ENCODE measurements around the gene PROSER2.
"Not testable (repeated sequence)": the region's sequence is repeated elsewhere in the genome, so short reads cannot be mapped to it uniquely, and the experiment has no call there.

Gene PROSER2

DNA sequence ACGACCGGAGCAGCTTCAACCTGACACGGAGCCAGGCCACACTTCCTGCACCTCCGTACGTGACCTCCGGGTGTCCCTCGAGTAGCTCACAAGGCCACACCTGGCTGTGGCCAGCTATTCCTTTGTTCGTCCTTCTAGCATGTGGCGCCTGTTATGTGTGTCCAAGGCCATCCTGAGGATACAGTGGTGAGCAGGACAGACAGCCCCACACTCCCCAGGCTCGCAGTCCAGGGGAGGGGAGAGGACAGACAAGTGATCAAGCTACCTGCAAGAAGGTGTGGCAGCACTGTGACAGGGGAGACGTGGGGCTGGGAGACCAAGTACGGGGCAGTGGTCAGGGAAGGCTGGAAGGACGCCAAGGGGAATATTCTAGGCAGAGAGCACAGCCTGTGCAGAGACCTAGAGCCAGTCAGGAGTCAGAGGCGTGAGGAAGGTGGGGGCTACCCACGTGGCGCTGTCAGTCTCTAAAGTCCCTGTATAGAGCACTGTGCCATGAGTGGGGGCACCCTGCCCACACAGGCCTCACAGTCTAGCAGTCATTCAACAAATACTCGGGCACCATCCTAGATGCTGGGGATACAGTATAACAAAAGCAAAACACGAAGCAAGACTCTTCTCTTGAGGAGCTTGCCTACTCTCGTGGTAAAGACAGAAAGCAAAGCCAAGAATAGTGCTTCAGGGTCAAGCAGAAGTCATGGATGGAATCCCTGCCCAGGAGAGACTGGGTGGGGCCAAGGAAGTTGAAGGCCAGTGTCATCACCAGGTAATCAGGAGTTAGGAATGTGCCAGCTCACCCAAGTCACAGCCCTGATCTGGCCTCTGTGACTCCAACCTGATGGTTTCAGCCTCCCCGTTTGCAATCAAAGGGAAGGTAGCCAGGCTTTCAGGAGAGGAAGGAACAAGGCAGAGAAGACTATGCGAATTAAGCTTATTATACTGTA is 58.6 kb downstream of the PROSER2 start:
- in situ Hi-C loops (cut with HindIII; ENCODE audit: low sequenced_read_pairs) = no loop called here

DNA sequence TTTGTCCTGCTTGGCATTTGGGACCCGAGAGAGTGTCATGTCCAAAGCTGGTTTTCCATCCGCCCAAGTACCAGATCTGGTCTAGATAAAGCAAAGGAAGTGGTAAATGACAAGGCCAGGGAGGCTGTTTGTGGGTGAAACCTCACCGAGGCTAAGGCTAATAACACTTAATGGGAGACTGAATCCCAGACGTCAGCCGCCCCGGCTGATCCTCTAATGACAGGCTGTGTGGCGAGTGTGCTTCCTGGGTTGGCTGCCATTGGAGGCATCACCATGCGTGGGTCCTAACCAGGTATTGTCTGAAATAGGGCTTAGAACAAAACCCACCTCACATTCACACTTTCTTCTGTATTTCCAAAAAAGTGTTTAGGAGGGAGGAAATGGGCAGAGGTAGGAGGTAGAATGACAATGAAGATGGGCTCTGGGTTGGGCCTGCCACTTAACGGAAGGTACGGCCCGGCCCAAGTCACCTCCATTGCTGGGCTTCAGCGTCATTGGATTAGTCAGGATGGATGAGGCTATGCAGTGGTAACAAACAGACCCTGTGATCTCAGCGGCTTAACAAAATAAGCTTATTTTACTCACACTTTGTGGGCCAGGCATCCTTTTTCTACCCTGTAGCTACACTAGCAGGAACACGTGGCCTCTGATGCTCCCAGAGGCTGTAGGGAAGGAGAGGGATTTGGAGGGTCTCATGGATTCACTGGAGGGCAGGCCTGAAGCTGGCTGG is 59.7 kb downstream of the PROSER2 start:
- in situ Hi-C loops (cut with HindIII; ENCODE audit: low sequenced_read_pairs) = no loop called here

DNA sequence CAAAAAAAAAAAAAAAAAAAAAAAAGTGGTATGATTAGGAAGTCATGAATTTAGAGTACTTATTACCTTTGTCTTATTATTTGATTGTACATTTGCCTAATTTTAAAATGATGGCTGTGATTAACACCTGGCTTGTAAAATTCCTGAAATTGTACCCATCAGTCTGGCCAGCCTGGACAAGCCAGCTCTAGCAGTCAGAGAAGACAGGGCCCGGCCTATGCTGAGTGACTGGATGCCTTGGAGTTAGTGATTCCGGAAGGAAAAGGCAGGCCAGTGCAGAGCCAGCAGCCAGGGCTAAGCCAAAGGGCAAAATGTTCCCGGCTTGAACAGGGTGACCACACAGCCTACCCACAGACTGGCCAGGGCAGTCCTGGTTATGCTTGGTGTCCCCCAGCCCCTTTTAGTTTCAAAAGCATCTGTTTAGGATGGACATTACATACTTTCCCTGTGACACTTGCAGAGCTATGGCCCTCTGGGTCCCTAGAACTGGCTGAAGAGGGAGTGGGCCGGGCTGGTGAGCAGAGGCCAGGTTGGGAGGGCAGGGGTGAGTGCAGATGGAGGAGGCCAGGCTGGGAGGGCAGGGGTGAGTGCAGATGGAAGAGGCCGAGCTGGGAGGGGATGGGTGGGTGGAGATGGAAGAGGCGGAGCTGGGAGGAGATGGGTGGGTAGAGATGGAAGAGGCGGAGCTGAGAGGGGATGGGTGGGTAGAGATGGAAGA is 61.7 kb downstream of the PROSER2 start:
- in situ Hi-C loops (cut with HindIII; ENCODE audit: low sequenced_read_pairs) = no loop called here

DNA sequence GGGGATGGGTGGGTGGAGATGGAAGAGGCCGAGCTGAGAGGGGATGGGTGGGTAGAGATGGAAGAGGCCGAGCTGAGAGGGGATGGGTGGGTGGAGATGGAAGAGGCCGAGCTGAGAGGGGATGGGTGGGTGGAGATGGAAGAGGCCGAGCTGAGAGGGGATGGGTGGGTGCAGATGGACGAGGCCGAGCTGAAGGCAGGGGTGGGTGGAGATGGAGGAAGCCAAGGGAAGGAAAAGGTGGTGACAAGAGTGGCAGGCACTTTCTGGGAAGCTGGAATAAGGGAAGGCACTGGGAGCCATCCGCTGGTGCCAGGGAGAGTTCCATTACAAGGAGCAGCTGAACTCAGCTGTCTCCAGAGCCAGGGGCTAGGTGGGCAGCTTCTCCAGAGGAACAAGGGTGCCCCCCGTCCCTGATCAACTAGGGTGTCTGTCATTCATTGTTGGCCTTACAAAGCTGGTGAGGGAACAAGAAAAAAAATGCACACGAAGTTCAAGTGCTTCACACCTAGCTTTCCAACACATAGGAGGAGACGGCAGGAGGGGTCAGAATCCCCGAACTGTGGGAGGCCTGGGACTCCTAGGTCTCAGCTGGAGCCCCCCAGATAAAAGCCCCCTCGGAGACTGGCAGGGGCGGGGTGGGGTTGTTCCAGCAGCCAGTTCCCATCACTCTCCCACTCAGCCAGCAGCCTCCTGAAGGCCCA is 62.4 kb downstream of the PROSER2 start:
- in situ Hi-C loops (cut with HindIII; ENCODE audit: low sequenced_read_pairs) = no loop called here

DNA sequence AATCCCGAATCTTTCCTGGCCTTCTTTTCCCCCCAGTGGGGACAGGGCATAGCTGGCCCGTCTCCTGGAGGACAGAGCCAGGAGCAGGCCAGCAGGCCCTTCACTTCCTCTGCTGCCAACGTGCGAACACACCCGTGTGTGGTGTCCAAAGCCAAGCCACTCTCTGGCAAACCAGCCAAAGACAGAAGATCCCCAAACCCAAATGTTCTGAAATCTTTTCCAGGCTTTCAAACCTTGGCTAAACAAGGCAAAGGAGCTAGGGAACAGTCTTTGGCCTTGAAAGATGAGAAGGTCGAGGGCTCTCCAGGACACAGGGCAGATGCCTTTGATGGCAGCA is 63.0 kb downstream of the PROSER2 start:
- in situ Hi-C loops (cut with HindIII; ENCODE audit: low sequenced_read_pairs) = no loop called here

DNA sequence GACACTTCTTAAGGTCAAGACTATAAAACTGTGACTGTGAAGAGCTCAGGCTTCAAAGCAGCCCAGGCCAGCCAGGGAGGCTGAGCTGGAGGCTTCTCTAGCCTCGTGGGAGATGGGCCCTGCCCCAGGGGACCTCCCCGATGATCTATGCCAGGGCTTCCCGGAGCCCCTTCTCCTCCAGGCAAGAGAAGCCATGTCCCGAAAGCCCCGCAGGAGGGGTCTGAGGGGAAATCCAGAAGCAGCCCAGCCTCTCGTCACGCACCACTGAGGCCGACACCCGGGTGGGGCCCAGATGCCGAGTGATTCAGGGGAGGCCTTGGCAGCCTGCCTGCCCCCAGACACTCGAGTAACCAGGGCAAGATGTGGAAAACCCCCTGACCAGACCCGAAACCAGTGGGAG is 63.7 kb downstream of the PROSER2 start:
- in situ Hi-C loops (cut with HindIII; ENCODE audit: low sequenced_read_pairs) = no loop called here

DNA sequence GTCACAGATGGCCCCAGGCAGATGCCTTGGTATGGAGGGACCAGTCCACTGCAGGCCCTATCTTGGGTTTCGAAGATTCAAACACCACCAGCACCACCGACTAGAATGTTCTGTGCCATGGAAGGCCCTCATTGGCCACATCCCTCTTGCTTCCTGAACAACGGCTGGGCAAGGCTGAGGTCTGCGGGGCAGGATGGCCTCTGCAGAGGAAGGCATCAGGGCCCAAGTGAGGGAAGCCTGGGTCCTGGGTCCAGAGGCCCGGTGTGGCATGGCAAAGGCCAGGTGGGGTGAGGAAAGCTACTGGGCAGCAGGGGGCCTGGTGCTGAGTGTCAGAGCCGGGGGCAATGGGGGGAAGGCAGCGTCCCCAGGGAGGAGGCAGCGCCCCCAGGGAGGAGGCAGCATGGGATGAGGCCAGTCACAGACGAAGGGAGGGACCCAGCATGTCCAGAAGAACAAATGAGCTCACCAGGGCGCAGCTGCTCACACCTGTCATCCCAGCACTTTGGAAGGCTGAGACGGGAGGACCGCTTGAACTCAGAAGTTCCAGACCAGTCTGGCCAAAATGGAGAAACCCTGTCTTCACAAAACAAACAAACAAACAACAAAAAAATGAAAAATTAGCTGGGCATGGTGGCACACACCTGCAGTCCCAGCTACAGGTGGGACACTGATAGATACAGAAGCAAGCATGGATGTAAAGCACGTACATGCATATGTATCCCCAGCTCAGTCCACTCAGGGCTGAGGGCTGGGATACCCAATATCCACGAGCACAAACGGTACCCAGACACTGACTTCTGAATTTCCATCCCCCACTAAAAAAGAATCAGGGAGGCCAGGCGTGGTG is 64.4 kb downstream of the PROSER2 start:
- in situ Hi-C loops (cut with HindIII; ENCODE audit: low sequenced_read_pairs) = no loop called here

DNA sequence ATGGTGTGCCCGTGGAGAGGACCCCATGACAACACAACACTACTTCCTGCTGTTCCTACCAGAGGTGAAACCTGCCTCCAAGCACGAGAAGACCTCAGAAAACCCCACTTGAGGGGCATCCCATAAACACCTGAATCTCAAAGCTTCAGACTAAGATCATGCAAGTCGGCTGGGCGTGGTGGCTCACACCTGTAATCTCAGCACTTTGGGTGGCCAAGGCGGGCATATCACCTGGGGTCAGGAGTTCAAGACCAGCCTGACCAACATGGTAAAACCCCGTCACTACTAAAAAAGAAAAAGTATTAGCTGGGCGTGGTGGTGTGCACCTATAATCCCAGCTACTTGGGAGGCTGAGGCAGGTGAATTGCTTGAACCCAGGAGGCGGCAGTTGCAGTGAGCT is 66.1 kb downstream of the PROSER2 start:
- in situ Hi-C loops (cut with HindIII; ENCODE audit: low sequenced_read_pairs) = not testable (repeated sequence)

DNA sequence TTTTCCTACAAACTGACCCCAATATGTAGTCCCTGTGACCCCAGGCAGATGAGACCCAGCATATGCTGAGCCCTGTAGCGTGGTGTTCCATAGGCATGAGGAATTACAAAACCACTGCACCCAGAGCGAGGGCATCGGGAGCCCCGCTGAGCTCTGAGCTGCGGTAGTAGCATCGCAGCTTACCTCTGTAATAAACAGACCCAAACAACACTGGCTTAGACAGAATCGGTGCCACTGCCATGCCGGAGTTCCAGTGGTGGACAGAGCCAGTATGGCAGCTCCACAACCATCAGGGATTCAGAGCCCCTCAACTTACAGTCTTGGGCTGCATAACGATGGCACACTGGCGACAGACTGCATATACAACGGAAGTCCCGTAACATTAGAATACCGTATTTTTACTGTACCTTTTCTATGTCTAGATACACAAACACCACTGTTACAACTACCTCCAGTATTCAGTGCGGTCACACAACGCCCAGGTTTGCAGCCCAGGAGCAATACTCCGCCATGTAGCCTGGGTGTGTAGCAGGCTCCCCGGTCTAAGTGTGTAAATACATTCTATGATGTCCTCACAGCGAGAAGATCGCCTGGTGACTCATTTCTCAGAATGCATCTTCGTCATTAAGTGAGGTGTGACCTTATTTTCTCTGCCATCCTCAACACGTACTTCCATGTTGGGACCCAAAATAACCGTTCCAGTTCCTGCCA is 68.8 kb downstream of the PROSER2 start:
- in situ Hi-C loops (cut with HindIII; ENCODE audit: low sequenced_read_pairs) = no loop called here

DNA sequence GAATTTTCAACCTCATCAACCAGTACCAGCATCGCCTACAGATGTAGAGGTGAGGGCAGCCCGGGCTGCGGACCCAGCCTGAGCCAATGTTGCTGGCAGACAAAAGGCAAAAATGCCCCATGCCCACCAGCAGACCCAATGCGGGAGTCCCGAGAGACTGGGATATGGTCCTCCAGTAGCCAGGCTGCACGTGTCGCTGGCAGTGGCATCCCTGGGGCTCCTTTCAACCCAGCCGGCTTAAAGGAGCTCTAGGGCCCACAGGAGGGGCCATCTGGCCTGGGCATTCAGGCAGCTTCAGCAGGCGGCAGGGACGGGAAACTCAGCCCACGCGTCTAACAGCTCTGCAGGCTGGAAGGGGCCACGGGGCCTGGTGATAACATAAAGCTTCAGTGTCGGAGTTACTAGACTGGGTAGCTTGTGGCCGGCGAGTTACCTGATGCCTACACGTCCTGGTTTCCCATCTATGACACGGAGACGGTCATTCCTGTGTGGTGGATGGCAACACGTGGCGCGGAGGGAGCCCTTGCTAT is 70.7 kb downstream of the PROSER2 start:
- in situ Hi-C loops (cut with HindIII; ENCODE audit: low sequenced_read_pairs) = no loop called here

DNA sequence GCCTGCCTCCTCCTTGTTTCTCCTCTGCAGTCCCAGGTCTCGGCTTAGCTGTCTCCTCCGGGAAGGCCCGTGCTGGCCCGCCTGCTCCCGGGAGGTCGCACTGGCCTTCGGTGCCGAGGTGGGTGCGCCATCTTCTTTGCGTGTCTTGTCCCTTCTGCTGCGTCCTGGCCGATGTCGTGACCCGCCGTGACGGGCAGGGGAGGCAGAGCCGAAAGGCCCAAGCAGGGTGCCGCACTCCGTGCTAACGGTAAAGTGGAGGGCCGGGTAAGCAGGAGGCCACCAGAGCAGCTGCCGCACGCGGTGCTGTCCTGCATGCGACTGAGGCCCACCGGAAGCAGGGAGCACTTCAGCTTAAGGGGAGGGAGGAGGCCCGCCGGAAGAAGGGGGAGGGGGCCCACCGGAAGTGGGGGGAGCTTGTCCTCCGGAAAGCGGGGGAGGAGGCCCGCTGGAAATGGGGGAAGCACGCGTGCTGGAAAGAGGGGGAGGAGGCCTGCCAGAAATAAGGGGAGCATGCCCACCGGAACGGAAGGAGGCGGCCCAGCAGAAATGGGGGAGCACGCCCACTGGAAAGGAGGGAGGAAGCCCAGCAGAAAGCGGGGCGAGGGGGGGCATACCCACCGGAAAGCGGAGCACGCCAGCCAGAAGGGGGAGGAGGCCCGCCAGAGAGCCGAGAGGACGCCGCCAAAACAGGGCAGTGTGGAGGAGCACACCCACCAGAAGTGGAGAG is 71.4 kb downstream of the PROSER2 start:
- in situ Hi-C loops (cut with HindIII; ENCODE audit: low sequenced_read_pairs) = no loop called here

DNA sequence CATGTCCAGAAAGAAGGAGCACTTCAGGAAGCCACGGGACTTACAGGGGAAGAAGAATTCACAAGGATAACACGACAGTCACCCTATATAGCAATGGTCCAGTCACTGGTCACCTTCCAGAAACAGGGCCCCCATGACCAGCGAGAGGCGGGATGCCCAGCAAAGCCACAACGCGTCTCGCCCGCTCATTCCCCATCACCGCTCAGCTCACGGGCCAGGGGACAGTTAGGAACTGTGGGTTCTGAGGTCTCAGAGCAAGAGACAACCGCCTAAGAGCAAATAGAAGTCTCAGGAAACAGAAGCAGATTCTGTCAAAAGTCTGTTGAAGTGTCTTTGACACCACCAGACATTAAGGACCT is 71.9 kb downstream of the PROSER2 start:
- in situ Hi-C loops (cut with HindIII; ENCODE audit: low sequenced_read_pairs) = no loop called here

DNA sequence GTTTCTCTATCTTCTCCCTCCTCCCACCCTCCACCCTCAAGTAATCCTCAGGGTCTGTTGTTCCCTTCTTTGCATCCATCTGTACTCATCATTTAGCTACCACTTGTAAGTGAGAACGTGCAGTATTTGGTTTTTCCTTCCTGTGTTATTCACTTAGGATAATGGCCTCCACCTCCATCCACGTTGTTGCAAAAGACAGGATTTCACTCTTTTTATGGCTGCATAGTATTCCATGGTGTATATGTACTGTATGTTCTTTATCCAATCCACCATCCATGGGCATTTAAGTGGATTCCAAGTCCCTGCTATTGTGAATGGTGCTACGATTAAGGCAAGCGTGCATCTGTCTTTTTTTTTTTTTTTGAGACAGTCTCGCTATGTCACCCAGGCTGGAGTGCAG is 72.4 kb downstream of the PROSER2 start:
- in situ Hi-C loops (cut with HindIII; ENCODE audit: low sequenced_read_pairs) = no loop called here

DNA sequence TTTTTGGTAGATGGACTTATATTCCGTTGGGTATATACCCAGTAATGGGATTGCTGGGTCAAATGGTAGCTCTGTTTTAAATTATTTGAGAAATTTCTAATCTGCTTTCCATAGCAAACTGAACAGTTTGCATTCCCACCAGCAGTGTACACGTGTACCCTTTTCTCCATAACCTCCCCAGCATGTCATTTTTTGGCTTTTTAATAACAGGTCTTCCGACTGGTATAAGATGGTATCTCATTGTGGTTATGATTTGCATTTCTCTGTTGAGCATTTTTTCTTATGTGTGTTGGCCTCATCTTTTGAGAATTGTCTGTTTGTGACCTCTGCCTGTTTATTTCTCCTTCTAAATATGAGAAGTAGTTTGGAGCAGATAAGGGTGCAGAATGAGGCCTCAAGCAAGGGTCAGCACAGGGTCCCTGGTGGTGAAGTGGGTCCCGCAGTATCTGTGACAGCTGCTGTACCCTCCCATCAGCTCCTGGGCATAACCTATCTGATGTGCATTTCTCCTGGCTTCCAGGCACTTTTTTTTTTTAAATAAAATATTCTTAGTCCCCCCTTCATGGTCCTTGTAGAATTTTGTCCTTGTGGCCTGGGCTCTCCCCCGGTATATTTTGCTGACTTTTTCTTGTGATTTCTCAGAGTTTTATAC is 73.5 kb downstream of the PROSER2 start:
- in situ Hi-C loops (cut with HindIII; ENCODE audit: low sequenced_read_pairs) = no loop called here

DNA sequence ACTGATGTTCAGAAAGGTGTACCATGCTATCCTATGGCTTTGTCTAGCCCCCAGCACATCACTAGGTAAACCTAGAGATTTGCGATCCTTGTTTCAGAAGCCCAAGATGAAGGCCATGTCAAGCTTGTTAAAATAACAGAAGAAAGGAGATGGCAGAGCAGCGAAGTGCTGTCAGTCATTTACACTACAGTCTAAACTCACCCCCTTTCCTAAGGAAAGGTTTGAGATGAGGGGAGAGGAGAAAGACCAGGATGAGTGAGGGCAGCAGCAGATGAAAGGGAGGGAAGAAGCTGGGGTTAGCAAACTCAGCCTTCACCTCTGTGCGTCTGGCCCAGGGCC is 74.8 kb downstream of the PROSER2 start:
- in situ Hi-C loops (cut with HindIII; ENCODE audit: low sequenced_read_pairs) = no loop called here

DNA sequence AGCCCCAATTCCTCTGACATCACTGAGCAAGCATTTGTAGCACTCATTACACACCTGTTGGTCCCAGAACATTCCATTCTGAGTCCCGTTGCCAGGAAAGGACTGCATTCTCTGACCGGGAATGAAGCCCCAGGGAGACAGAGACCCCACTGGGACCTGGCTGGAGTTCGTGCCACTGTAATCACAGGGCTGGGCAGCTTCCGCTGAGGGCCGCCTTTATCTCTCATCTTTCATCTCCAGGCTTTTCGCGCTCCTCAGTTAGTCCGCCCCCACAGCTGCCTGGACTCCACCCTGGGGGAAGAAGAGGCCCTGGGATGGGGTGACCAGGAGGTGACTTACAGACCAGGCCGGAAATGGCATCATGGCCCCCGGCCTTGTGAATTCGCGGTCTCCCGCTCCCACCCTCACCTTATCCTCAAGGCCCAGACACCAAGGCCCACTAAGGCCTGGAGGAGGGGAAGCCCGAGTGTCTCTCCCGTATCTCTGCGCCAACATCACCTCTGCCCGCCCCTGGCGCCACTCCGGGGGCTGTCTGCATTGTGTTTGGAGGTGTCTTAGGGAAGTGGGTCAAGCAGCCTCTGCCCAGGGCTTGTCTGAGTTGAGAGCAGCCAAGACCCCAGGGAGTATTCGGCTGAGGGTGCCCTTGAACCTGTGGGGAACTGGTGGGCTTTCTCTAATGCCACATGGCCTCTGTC is 75.4 kb downstream of the PROSER2 start:
- in situ Hi-C loops (cut with HindIII; ENCODE audit: low sequenced_read_pairs) = no loop called here

DNA sequence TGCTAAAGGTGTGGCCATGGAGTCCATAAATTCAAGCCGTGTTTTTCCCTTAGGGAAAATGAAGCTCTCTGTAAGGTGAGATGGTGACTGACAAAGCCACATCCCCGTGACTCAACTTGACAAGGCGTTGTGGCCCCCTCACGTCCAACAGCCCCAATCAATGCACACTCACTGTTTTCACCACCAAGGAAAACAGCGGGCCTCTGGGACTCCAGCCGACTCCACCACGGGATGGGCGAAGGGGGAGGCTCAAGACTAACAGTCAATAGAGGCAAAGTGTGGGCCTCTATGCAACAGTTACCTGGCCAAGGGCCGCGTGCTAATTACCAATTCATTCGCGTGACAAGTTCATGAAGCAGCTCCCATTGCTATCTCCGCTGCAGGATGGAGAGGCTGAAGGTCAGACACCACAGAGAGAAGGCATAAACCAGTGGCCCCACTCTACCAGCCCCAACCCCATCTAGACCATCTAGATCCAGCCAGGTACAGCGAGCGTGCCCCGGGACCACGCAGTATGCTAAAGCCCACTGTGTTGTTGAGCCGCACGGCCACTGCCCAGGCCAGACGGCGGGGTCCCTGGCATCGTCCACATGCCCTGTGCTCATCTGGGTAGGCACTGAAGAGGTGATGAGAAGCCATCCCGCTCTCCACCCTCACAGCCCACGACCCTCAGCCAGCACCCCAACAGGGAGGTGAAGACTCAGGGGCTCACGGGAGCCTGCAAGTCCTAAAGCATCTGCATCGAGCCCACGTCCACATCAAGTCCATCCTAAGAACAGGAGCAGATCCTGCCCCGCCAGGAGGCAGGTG is 76.1 kb downstream of the PROSER2 start:
- in situ Hi-C loops (cut with HindIII; ENCODE audit: low sequenced_read_pairs) = no loop called here
